Measurements from ENCODE around the gene TGOLN2. TPM values are rescaled to one million over a fixed set of nuclear protein-coding genes. Genes with fewer than 3 reads are reported as not detected.
A peak's percentile ranks its signal among the peaks of the same experiment; 100 is the strongest.
"Not testable (repeated sequence)": the region's sequence is repeated elsewhere in the genome, so short reads cannot be mapped to it uniquely, and the experiment has no call there.

Gene TGOLN2
- total RNA-seq, 4 donors from 2014 or later = 220 to 296 (median 250) TPM

GRCh38 chr2:85318222-85319074, 9.3 kb downstream of the TGOLN2 start:
- Histone ChIP-seq H3K36me3 (peaks cover 0 to 91% (median 3%) of the 10 kb centered on the region in 3 donors), H3K27ac (no peak overlapping the region), H3K4me3 (no peak overlapping the region), H3K27me3 (no peaks in the 10 kb centered on the region), H3K9me3 (no peaks in the 10 kb centered on the region), H3K4me1 (peaks cover 0 to 25% (median 0%) of the 10 kb centered on the region in 4 donors)
- TF ChIP-seq CTCF (IDR thresholded peaks at IDR 0.05) = no peak
- TF ChIP-seq POLR2A (IDR thresholded peaks at IDR 0.05) = no peak
- no peak for DNase-seq

DNA sequence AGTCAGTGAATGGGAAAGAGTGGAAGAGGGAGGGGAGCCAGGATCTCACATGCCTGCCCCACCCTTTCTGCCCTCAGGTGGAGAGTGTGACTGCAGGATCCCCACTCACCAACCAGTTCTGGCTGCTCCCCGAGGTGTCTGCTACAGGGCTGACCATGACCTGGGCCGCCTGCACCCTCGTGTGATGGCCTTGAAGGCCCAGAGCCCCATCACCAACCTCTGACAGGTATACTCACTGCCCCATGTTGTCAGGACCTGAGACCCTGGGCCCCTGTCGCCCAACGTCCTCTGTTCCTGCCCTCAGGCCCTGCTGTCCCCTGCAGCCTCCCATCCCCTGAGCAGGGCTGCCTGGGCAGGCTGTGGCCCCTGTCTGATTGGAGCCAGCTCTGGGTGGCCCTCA, 11.9 kb downstream of the TGOLN2 start:
- H3K27ac ChIP-seq, DNase-seq, H3K27me3 ChIP-seq, H3K4me1 ChIP-seq, H3K9me3 ChIP-seq, H3K4me3 ChIP-seq: not testable (repeated sequence)
- H3K36me3 ChIP-seq = peaks cover 0 to 66% (median 0%) of the 10 kb centered on the region in 3 donors

- no peak overlapping the region for H3K4me3 ChIP-seq
- no peaks in the 10 kb centered on the region for H3K9me3 ChIP-seq
- peaks cover 0 to 56% (median 0%) of the 10 kb centered on the region in 3 donors for H3K36me3 ChIP-seq
- no peaks in the 10 kb centered on the region for H3K27me3 ChIP-seq
- peak overlapping the region in 3 of 4 donors; percentile 24 to 65 (median 36) for H3K27ac ChIP-seq
- H3K4me1 ChIP-seq = peaks cover 0 to 11% (median 2%) of the 10 kb centered on the region in 4 donors
- DNase-seq = peak in 2 of 3 donors; percentile 77 to 80
- TF ChIP-seq POLR2A (IDR thresholded peaks at IDR 0.05) = no peak
- TF ChIP-seq CTCF (IDR thresholded peaks at IDR 0.05) = no peak
Observed at GRCh38 chr2:85314884-85315242, 12.9 kb downstream of the TGOLN2 start.

- Histone ChIP-seq H3K27me3 (no peaks in the 10 kb centered on the region), H3K4me3 (no peak overlapping the region), H3K9me3 (no peaks in the 10 kb centered on the region), H3K27ac (no peak overlapping the region), H3K36me3 (peaks cover 0 to 31% (median 0%) of the 10 kb centered on the region in 3 donors), H3K4me1 (peaks cover 0 to 29% (median 9%) of the 10 kb centered on the region in 4 donors)
- no peak for DNase-seq
- TF ChIP-seq POLR2A (IDR thresholded peaks at IDR 0.05) = no peak
- no peak for TF ChIP-seq CTCF (IDR thresholded peaks at IDR 0.05)
Observed at GRCh38 chr2:85312404-85312803, 15.4 kb downstream of the TGOLN2 start.

- Histone ChIP-seq H3K9me3 (no peaks in the 10 kb centered on the region), H3K27ac (no peak overlapping the region), H3K4me1 (peaks cover 0 to 39% (median 9%) of the 10 kb centered on the region in 4 donors), H3K4me3 (no peak overlapping the region), H3K27me3 (no peaks in the 10 kb centered on the region), H3K36me3 (peaks cover 0 to 21% (median 0%) of the 10 kb centered on the region in 3 donors)
- TF ChIP-seq POLR2A (IDR thresholded peaks at IDR 0.05) (no peak), CTCF (IDR thresholded peaks at IDR 0.05) (no peak)
- DNase-seq = no peak
Observed at GRCh38 chr2:85310330-85310729, 17.5 kb downstream of the TGOLN2 start.

DNA sequence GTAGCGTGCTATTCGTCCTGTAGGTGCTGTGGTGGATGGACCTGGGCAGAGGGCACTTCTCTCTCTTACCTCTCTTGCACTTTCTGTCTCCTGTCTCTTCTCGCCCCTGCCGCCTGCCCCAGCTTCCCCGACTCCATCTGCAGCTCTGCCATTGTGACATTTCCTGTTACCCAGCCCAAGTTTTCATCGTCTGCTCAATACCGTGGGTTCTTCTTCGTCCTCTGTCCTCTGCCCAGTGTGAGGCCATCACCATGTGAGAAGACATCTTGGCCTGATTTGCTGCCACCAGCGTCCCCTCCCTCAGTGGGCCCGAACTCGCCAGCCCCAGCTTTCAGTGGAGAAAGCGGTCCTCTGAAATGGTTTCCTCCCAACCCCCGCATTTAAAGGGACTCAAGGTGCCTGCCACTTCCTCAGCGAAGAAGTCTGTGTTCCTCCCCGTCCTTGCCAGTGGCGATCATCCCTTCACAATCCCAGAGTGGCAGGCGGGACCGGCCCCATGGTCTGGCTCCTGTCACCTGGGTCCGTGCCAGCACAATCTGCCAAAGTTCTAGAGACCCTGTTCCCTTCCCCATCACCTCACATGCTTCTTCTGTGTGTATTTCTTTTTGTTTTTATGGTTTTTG, 18.0 kb downstream of the TGOLN2 start:
- TF ChIP-seq POLR2A (IDR thresholded peaks at IDR 0.05) (no peak), CTCF (IDR thresholded peaks at IDR 0.05) (no peak)
- H3K27ac ChIP-seq = peak overlapping the region in 3 of 4 donors; percentile 11 to 35 (median 21)
- DNase-seq = peak in 1 of 3 donors; percentile 31
- H3K4me3 ChIP-seq = peak overlapping the region in 1 of 4 donors; percentile 1
- peaks cover 0 to 39% (median 9%) of the 10 kb centered on the region in 4 donors for H3K4me1 ChIP-seq
- H3K36me3 ChIP-seq = peaks cover 0 to 17% (median 0%) of the 10 kb centered on the region in 3 donors
- H3K9me3 ChIP-seq = no peaks in the 10 kb centered on the region
- H3K27me3 ChIP-seq = no peaks in the 10 kb centered on the region
